Astrocyte of the cerebellum (primary cell): ENCODE measurements around the gene FCMR.

Experiments used
- DNase-seq: peaks from one replicate; pipeline ENCODE4 v3.0.0-alpha.2; 2011; ENCODE audit warnings: low read depth
- H3K4me3 ChIP-seq: 2 replicates; pipeline ENCODE4 v1.5.1; 2011; ENCODE audit warnings: mild to moderate bottlenecking, low read depth, low read length, moderate library complexity
- in situ Hi-C: cut with HindIII; loops from 2 replicates; pipeline ENCODE4 v1.10.0; 2017; ENCODE audit warnings: low sequenced_read_pairs
- TF ChIP-seq, protein P1 (sequence below): IDR thresholded peaks from 2 replicates; pipeline ENCODE4 v1.5.1; 2012; ENCODE audit warnings: low read length, low read depth, moderate library complexity, mild to moderate bottlenecking; ENCODE audit errors: missing control alignments

The FCMR gene

DNA sequence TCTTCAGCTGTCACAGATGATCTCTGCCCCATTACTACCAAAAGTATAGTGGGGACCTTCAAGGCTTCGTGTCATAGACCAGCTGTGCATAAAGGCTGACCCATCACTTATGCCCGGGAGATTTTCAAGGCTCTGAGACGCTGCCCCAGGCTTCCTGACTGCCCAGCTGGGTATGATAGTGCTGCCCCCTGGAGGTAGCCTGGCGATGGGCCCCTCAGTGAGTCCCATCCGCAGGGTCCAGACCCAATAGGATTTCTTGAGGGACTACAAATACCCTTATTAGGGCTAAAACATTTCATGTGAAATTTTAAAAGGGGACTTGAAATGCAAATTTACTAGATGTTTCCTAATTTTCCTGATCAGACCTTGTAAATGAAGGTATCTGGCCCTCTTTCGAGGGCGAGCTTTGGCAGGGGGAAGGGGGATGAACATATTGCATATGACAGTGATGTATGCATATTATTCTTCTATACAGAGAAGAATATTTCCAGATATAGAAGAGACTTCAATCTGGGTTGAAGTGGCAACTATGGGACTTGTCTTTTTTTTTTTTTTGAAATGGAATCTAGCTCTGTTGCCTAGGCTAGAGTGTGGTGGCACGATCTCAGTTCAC, 11.7 kb upstream of the FCMR start:
- DNase-seq, result no peak
- in situ Hi-C loops, result no loop called here
- TF ChIP-seq, protein P1, sequence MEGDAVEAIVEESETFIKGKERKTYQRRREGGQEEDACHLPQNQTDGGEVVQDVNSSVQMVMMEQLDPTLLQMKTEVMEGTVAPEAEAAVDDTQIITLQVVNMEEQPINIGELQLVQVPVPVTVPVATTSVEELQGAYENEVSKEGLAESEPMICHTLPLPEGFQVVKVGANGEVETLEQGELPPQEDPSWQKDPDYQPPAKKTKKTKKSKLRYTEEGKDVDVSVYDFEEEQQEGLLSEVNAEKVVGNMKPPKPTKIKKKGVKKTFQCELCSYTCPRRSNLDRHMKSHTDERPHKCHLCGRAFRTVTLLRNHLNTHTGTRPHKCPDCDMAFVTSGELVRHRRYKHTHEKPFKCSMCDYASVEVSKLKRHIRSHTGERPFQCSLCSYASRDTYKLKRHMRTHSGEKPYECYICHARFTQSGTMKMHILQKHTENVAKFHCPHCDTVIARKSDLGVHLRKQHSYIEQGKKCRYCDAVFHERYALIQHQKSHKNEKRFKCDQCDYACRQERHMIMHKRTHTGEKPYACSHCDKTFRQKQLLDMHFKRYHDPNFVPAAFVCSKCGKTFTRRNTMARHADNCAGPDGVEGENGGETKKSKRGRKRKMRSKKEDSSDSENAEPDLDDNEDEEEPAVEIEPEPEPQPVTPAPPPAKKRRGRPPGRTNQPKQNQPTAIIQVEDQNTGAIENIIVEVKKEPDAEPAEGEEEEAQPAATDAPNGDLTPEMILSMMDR, result peak; percentile 37
- no peak overlapping the region for H3K4me3 ChIP-seq

DNA sequence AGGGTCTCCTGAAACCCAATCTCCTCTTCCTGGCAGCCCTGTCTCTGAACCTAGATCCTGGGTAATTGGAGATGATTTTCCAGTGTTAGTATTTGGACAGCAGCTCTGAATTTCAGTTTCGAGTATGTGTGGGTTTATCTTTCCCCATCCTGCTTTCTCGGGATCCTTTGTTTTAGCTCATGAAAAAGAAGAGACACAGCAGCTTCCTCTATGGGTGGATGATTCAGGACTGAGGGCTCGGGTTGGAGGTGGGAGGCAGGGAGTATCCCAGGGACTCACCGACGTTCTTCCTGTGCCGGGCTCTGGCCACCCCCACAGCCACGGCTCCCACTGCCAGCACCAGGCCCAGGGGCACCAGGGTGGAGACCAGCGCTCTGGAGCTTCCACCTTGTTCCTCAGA, 10.4 kb upstream of the FCMR start:
- H3K4me3 ChIP-seq, result no peak overlapping the region
- in situ Hi-C loops, result no loop called here
- TF ChIP-seq, protein P1, result no peak
- no peak for DNase-seq

DNA sequence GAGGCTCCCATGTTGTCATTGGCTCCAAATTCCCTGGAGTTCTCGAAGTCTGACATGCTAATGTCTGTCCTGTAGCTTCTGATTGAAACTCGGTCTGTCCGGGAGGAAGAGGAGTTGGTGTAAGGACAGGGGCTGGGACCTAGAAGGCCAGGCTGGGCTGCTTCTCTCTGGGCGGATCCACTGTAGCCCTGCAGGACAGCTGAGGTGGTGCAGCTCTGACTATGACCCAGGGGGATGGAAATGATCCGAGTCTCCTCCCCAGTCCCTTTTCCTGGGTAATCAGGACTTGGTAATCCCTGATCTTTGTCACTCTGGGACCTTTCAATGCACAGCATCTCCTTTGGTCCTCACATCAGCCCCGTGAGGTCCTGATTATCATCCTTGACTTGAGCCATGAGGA, 10.0 kb upstream of the FCMR start:
- no peak for DNase-seq
- in situ Hi-C loops, result no loop called here
- H3K4me3 ChIP-seq, result no peak overlapping the region
- TF ChIP-seq, protein P1, result peak; percentile 6

DNA sequence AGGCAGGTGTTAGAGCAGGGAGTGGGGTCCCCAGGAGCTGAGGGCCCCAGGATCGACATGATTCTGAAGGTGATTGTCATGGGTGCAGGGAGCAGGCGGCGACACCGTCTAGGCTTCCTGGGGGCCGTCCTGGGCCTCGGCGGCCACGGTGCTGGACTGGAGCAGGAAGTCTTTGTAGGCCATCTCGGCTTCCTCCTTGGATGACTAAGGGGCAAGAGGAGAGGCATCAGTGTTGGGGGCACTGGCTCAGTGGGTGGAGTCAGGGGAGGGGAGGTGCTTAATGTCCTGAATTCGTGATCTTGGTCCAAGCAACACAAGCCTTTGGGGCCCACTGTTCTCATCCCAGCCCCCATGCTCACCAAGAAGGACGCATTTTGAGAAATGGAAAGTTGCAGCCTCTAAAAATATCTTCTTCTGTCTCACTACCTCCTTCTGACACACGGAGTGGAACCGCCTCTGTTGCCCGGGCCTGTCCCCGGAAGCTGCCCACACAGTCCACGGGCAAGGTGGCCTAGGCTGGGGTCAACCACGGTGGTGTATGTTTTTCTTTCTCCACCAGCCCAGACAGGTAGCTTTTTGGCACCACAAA, 8.6 kb upstream of the FCMR start:
- no peak overlapping the region for H3K4me3 ChIP-seq
- no peak for DNase-seq
- TF ChIP-seq, protein P1, result no peak
- in situ Hi-C loops, result no loop called here

DNA sequence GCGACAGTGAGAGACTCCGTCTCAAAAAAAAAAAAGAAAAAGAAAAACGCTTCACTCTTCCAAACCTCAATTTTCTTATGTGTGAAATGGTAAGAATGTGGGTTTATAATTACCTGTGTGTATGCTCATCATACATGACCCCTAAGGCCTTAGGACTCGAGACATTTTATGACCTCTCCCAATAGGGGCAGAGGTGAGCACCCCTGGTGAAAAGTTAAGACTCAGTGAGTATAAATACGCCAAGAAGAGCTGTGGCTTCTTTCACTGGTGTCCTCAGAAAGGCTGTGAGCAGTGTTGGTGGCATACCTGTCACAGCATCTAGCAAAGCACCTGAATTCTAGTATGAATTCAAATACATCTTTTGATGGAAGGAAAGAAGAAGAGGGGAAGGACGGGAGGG, 7.8 kb upstream of the FCMR start:
- no peak for DNase-seq
- no peak overlapping the region for H3K4me3 ChIP-seq
- in situ Hi-C loops, result no loop called here
- TF ChIP-seq, protein P1, result no peak

DNA sequence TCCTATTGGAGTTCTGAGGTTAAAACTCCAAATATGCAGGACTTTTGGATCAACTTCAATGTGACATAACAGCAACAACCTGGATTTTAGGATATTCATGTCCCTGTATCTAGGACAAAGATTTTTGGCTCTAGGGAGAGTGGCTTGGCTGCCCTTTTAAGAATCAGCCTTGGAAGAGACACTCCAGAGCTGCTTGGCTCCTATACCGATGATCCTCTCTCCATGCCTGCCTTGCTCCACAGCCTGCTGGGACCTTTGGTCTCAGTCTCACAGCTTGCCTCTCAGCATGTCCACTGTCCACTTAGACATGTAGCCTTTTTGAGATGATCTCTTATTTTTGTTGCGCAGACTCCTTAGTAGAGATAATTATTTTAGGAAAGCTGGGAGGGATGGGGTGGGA, 4.5 kb upstream of the FCMR start:
- TF ChIP-seq, protein P1, result no peak
- no peak overlapping the region for H3K4me3 ChIP-seq
- in situ Hi-C loops, result no loop called here
- no peak for DNase-seq
